KMS-11 (cell line): Measurements from ENCODE around the gene RASSF5.

ENCODE experiments used
- H2AFZ ChIP-seq: fragments of 200-600 bp; sonication (generic); 2 replicates; pipeline ENCODE4 v1.6.1; 2016; ENCODE audit warnings: antibody characterized with exemption, mixed run types, low read depth
- H3K27ac ChIP-seq: fragments of 200-600 bp; sonication (generic); 2 replicates; pipeline ENCODE4 v1.6.1; 2016; ENCODE audit warnings: mild to moderate bottlenecking, mixed run types
- H3K27me3 ChIP-seq: fragments of 200-600 bp; sonication (generic); 2 replicates; pipeline ENCODE4 v1.6.1; 2017; ENCODE audit warnings: mild to moderate bottlenecking, low read depth, mixed run types, moderate library complexity; ENCODE audit not compliant: insufficient read depth
- H3K36me3 ChIP-seq: fragments of 200-600 bp; sonication (generic); 2 replicates; pipeline ENCODE4 v1.6.1; 2017; ENCODE audit warnings: mild to moderate bottlenecking, mixed run types; ENCODE audit not compliant: insufficient read depth
- H3K4me1 ChIP-seq: fragments of 200-600 bp; sonication (generic); 2 replicates; pipeline ENCODE4 v1.6.1; 2016; ENCODE audit warnings: mild to moderate bottlenecking, low read depth, mixed run types; ENCODE audit not compliant: poor library complexity, severe bottlenecking
- H3K4me2 ChIP-seq: fragments of 200-600 bp; sonication (generic); 2 replicates; pipeline ENCODE4 v1.7.0; 2016; ENCODE audit warnings: mild to moderate bottlenecking, mixed run types
- H3K4me3 ChIP-seq: fragments of 200-600 bp; sonication (generic); IDR thresholded peaks from 2 replicates; pipeline ENCODE4 v1.6.1; 2017; ENCODE audit warnings: low read depth, low read length, mixed read lengths; ENCODE audit not compliant: insufficient read depth
- H3K79me2 ChIP-seq: fragments of 200-600 bp; sonication (generic); 2 replicates; pipeline ENCODE4 v1.6.1; 2016; ENCODE audit warnings: low read depth, mixed run types; ENCODE audit not compliant: insufficient read depth
- H3K9ac ChIP-seq: fragments of 200-600 bp; sonication (generic); 2 replicates; pipeline ENCODE4 v1.6.1; 2016; ENCODE audit warnings: mild to moderate bottlenecking, mixed run types
- H4K20me1 ChIP-seq: fragments of 200-600 bp; sonication (generic); 2 replicates; pipeline ENCODE4 v1.6.1; 2016; ENCODE audit warnings: mild to moderate bottlenecking, mixed run types; ENCODE audit not compliant: insufficient read depth
- TF ChIP-seq, protein P1 (sequence below): fragments of 200-600 bp; sonication (generic); conservative IDR thresholded peaks from 2 replicates; pipeline ENCODE4 v1.6.1; 2017; ENCODE audit warnings: low read depth, mild to moderate bottlenecking, antibody characterized with exemption, low read length, moderate library complexity, mixed read lengths

RASSF5 gene

GRCh38 chr1:206487970-206488369, 19.4 kb upstream of the RASSF5 start:
- H3K4me2 ChIP-seq = no peak overlapping the region
- no peak overlapping the region for H3K9ac ChIP-seq
- H3K4me3 ChIP-seq = no peak overlapping the region
- no peaks in the 10 kb centered on the region for H4K20me1 ChIP-seq
- TF ChIP-seq, protein P1, sequence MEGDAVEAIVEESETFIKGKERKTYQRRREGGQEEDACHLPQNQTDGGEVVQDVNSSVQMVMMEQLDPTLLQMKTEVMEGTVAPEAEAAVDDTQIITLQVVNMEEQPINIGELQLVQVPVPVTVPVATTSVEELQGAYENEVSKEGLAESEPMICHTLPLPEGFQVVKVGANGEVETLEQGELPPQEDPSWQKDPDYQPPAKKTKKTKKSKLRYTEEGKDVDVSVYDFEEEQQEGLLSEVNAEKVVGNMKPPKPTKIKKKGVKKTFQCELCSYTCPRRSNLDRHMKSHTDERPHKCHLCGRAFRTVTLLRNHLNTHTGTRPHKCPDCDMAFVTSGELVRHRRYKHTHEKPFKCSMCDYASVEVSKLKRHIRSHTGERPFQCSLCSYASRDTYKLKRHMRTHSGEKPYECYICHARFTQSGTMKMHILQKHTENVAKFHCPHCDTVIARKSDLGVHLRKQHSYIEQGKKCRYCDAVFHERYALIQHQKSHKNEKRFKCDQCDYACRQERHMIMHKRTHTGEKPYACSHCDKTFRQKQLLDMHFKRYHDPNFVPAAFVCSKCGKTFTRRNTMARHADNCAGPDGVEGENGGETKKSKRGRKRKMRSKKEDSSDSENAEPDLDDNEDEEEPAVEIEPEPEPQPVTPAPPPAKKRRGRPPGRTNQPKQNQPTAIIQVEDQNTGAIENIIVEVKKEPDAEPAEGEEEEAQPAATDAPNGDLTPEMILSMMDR = no peak
- no peak overlapping the region for H2AFZ ChIP-seq
- H3K4me1 ChIP-seq = no peaks in the 10 kb centered on the region
- H3K27ac ChIP-seq = no peak overlapping the region
- no peaks in the 10 kb centered on the region for H3K79me2 ChIP-seq
- H3K27me3 ChIP-seq = no peaks in the 10 kb centered on the region
- no peaks in the 10 kb centered on the region for H3K36me3 ChIP-seq

- Histone ChIP-seq H3K4me1 (no peaks in the 10 kb centered on the region), H2AFZ (no peak overlapping the region), H3K36me3 (no peaks in the 10 kb centered on the region), H3K27ac (no peak overlapping the region), H3K4me3 (no peak overlapping the region), H3K27me3 (no peaks in the 10 kb centered on the region), H3K4me2 (no peak overlapping the region), H3K9ac (no peak overlapping the region), H3K79me2 (no peaks in the 10 kb centered on the region), H4K20me1 (no peaks in the 10 kb centered on the region)
- TF ChIP-seq, protein P1 = no peak
Observed at GRCh38 chr1:206488466-206488865, 18.9 kb upstream of the RASSF5 start.

DNA sequence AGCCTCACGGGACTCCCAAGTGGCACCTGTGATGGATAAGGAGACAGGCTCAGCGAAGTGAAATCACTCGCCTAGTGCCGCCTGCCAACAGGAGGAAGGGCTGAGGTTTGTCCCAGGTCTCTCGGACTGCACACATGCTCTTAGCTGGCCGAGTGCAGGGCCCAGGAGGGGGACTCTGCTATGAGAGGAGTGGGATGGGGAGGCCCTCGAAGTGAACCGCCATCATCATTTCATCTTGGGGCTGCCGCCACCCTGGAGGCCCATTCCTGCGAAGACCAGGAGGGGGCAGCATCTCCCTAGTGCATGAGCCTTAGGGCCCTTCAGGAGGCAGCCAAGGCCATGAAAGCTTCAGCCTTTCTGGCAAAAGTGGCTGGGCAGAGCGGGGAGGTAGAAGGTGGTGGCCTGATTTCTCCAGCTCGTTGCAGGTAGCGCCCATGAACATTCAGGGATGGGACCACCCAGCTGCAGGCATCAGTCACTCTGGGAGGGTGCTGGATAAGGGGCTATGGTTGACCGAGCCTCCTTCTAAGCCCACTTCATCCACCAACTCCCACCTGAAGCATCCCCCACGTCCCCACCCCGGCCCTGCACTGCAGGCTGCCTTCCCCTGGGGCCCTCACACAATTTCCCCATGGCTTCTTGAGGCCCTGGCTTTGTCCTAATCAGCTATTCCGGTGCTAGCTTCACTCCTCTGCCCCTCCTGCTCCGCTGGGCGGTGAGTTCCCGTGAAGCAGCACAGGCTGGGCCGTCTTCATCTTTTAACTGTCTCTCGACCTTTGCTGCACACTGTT, 17.2 kb upstream of the RASSF5 start:
- Histone ChIP-seq H3K4me1 (no peaks in the 10 kb centered on the region), H3K36me3 (no peaks in the 10 kb centered on the region), H3K9ac (no peak overlapping the region), H2AFZ (no peak overlapping the region), H4K20me1 (no peaks in the 10 kb centered on the region), H3K27me3 (no peaks in the 10 kb centered on the region), H3K4me2 (no peak overlapping the region), H3K27ac (no peak overlapping the region), H3K4me3 (no peak overlapping the region), H3K79me2 (no peaks in the 10 kb centered on the region)
- TF ChIP-seq, protein P1 = peak; percentile 93

DNA sequence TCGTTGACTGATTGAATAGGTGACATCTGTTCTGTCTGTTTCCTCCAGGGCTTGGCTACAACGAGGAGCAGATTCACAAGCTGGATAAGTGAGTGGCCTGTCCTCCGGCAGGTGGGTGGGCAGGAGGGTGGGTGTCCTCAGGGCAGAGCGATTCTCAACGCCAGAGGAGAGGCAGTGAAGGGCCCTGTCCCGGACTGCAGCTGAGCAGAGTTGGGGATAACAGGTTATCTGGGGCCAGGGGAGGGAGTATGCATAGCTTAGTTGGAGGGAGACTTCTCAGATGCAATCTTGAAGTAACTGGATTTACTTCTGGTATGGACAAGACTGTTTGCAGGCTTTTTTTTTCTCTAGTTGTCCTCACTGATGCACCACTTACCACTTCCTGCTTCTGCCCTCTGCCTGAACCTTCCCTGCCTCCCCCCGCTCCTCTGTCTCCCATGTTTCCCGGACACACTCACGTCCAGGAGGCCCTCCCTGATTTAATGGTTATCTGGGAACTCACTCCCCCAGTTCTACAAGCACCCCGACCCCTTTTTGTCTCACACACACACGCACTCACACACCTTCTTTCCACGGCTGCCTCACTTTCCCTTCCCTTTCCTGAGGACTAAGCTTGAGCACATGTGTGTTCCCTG, 16.4 kb upstream of the RASSF5 start:
- Histone ChIP-seq H4K20me1 (no peaks in the 10 kb centered on the region), H3K4me1 (no peaks in the 10 kb centered on the region), H3K9ac (no peak overlapping the region), H3K4me3 (no peak overlapping the region), H3K27me3 (no peaks in the 10 kb centered on the region), H3K27ac (no peak overlapping the region), H3K79me2 (no peaks in the 10 kb centered on the region), H3K36me3 (no peaks in the 10 kb centered on the region), H3K4me2 (no peak overlapping the region), H2AFZ (no peak overlapping the region)
- TF ChIP-seq, protein P1 = no peak
